RWPE2 (cell line): ENCODE data around the gene CCNG2.

ENCODE experiments used
- ATAC-seq: fragments of 200-7000 bp; cut with Tn5 transposase; 3 replicates; pipeline ENCODE4 v1.9.1; 2021; ENCODE audit warnings: low read depth
- DNase-seq: peaks from one replicate; pipeline ENCODE4 v3.0.0-alpha.2; 2020; ENCODE audit warnings: low spot score
- H3K27ac ChIP-seq: fragments of 450-650 bp; 2 replicates; pipeline ENCODE4 v1.5.1; 2017; ENCODE audit warnings: mild to moderate bottlenecking; ENCODE audit not compliant: poor library complexity, severe bottlenecking
- H3K27me3 ChIP-seq: fragments of 250-450 bp; sonication (Bioruptor Pico); 2 replicates; pipeline ENCODE4 v1.5.1; 2021; ENCODE audit warnings: mild to moderate bottlenecking, moderate library complexity; ENCODE audit not compliant: insufficient read depth, poor library complexity, severe bottlenecking
- H3K36me3 ChIP-seq: fragments of 250-450 bp; sonication (Bioruptor Pico); 2 replicates; pipeline ENCODE4 v1.5.1; 2020; ENCODE audit warnings: low read depth, mild to moderate bottlenecking, moderate library complexity
- H3K4me1 ChIP-seq: fragments of 250-450 bp; sonication (Bioruptor Pico); 2 replicates; pipeline ENCODE4 v1.5.1; 2021; ENCODE audit warnings: mild to moderate bottlenecking, moderate library complexity; ENCODE audit not compliant: insufficient read depth, poor library complexity, severe bottlenecking
- H3K4me3 ChIP-seq: fragments of 250-450 bp; sonication (Bioruptor Pico); 2 replicates; pipeline ENCODE4 v1.5.1; 2021; ENCODE audit warnings: mild to moderate bottlenecking, moderate library complexity; ENCODE audit not compliant: severe bottlenecking
- H3K9me3 ChIP-seq: fragments of 250-450 bp; sonication (Bioruptor Pico); 2 replicates; pipeline ENCODE4 v1.5.1; 2021; ENCODE audit warnings: mild to moderate bottlenecking, moderate library complexity; ENCODE audit not compliant: severe bottlenecking
- CTCF ChIP-seq: fragments of 450-650 bp; IDR thresholded peaks from one replicate; pipeline ENCODE4 v1.5.1; 2017; ENCODE audit warnings: mild to moderate bottlenecking, moderate library complexity; ENCODE audit not compliant: poor library complexity, severe bottlenecking

The CCNG2 gene

GRCh38 chr4:77174426-77174825 lies 17.4 kb downstream of the CCNG2 start:
- no peak for DNase-seq
- no peak for ATAC-seq
- TF ChIP-seq CTCF, result no peak
- Histone ChIP-seq H3K9me3 (no peaks in the 10 kb centered on the region), H3K27me3 (no peaks in the 10 kb centered on the region), H3K36me3 (peaks cover 8% of the 10 kb centered on the region), H3K4me3 (no peak overlapping the region), H3K4me1 (peaks cover 15% of the 10 kb centered on the region), H3K27ac (no peak overlapping the region)

- Histone ChIP-seq H3K4me3 (no peak overlapping the region), H3K4me1 (peaks cover 15% of the 10 kb centered on the region), H3K9me3 (no peaks in the 10 kb centered on the region), H3K27me3 (no peaks in the 10 kb centered on the region), H3K27ac (no peak overlapping the region), H3K36me3 (peaks cover 2% of the 10 kb centered on the region)
- TF ChIP-seq CTCF, result no peak
- DNase-seq, result no peak
- ATAC-seq, result no peak
Measured at GRCh38 chr4:77175201-77175611, 18.2 kb downstream of the CCNG2 start.

- no peaks in the 10 kb centered on the region for H3K36me3 ChIP-seq
- DNase-seq (no peak), ATAC-seq (no peak)
- no peak overlapping the region for H3K4me3 ChIP-seq
- no peaks in the 10 kb centered on the region for H3K9me3 ChIP-seq
- no peak overlapping the region for H3K27ac ChIP-seq
- H3K4me1 ChIP-seq, result peaks cover 12% of the 10 kb centered on the region
- no peaks in the 10 kb centered on the region for H3K27me3 ChIP-seq
- no peak for TF ChIP-seq CTCF
Measured at GRCh38 chr4:77176640-77177039, 19.6 kb downstream of the CCNG2 start.

- TF ChIP-seq CTCF, result no peak
- no peak overlapping the region for H3K4me3 ChIP-seq
- ATAC-seq, result no peak
- H3K27me3 ChIP-seq, result no peaks in the 10 kb centered on the region
- H3K9me3 ChIP-seq, result no peaks in the 10 kb centered on the region
- no peak for DNase-seq
- H3K27ac ChIP-seq, result no peak overlapping the region
- H3K36me3 ChIP-seq, result no peaks in the 10 kb centered on the region
- peaks cover 7% of the 10 kb centered on the region for H3K4me1 ChIP-seq
Measured at GRCh38 chr4:77177199-77177598, 20.2 kb downstream of the CCNG2 start.

- Histone ChIP-seq H3K36me3 (no peaks in the 10 kb centered on the region), H3K9me3 (no peaks in the 10 kb centered on the region), H3K4me3 (no peak overlapping the region), H3K27me3 (no peaks in the 10 kb centered on the region), H3K4me1 (no peaks in the 10 kb centered on the region), H3K27ac (no peak overlapping the region)
- TF ChIP-seq CTCF, result no peak
- DNase-seq, result no peak
- no peak for ATAC-seq
Measured at GRCh38 chr4:77178560-77178959, 21.6 kb downstream of the CCNG2 start.
